ENCODE measurements around the gene SHCBP1.
"Not testable (repeated sequence)": the region's sequence is repeated elsewhere in the genome, so short reads cannot be mapped to it uniquely, and the experiment has no call there.

Gene SHCBP1

GRCh38 chr16:46648656-46649055 lies 27.5 kb upstream of the SHCBP1 start:
- Histone ChIP-seq H3K4me3 (no peak overlapping the region), H3K27ac (no peak overlapping the region)
- no peak for TF ChIP-seq CTCF (IDR thresholded peaks at IDR 0.05)
- DNase-seq (ENCODE audit: low spot score) = no peak

GRCh38 chr16:46638947-46639925 lies 18.1 kb upstream of the SHCBP1 start:
- no peak for TF ChIP-seq CTCF (IDR thresholded peaks at IDR 0.05)
- Histone ChIP-seq H3K4me3 (no peak overlapping the region), H3K27ac (no peak overlapping the region)
- no peak for DNase-seq (ENCODE audit: low spot score)

- no peak for DNase-seq (ENCODE audit: low spot score)
- Histone ChIP-seq H3K27ac (no peak overlapping the region), H3K4me3 (no peak overlapping the region)
- TF ChIP-seq CTCF (IDR thresholded peaks at IDR 0.05) = no peak
Measured at GRCh38 chr16:46632778-46633733, 11.9 kb upstream of the SHCBP1 start.

GRCh38 chr16:46629331-46630219 lies 8.4 kb upstream of the SHCBP1 start:
- Histone ChIP-seq H3K27ac (peak overlapping the region in 1 of 2 donors; percentile 16), H3K4me3 (peak overlapping the region; percentile 10)
- TF ChIP-seq CTCF (IDR thresholded peaks at IDR 0.05) = no peak
- DNase-seq (ENCODE audit: low spot score) = no peak

- no peak for DNase-seq (ENCODE audit: low spot score)
Measured at GRCh38 chr16:46627746-46628145, 6.6 kb upstream of the SHCBP1 start.

GRCh38 chr16:46626681-46627080 lies 5.5 kb upstream of the SHCBP1 start:
- not testable (repeated sequence) for H3K27ac ChIP-seq; DNase-seq (ENCODE audit: low spot score); H3K4me3 ChIP-seq

More at GRCh38 chr16:46627746-46628145, 6.6 kb upstream of the SHCBP1 start:
- Histone ChIP-seq H3K27ac (no peak overlapping the region), H3K4me3 (no peak overlapping the region)
- no peak for TF ChIP-seq CTCF (IDR thresholded peaks at IDR 0.05)

- not testable (repeated sequence) for H3K4me3 ChIP-seq; DNase-seq (ENCODE audit: low spot score); H3K27ac ChIP-seq
Measured at GRCh38 chr16:46624862-46625261, 3.7 kb upstream of the SHCBP1 start.

GRCh38 chr16:46623707-46624106 lies 2.5 kb upstream of the SHCBP1 start:
- H3K27ac ChIP-seq; H3K4me3 ChIP-seq; DNase-seq (ENCODE audit: low spot score): not testable (repeated sequence)

GRCh38 chr16:46623246-46623645 lies 2.1 kb upstream of the SHCBP1 start:
- not testable (repeated sequence) for DNase-seq (ENCODE audit: low spot score); H3K27ac ChIP-seq

More at GRCh38 chr16:46623246-46623645, 2.1 kb upstream of the SHCBP1 start:
- not testable (repeated sequence) for H3K4me3 ChIP-seq

Measured in coronary artery (tissue), 2 donors.